ENCODE results near the gene TMEM38A.
"Not testable (repeated sequence)": the region's sequence is repeated elsewhere in the genome, so short reads cannot be mapped to it uniquely, and the experiment has no call there.

The TMEM38A gene

GRCh38 chr19:16679811-16680210 lies 18.9 kb downstream of the TMEM38A start:
- no peak for DNase-seq

GRCh38 chr19:16682539-16682938 lies 21.6 kb downstream of the TMEM38A start:
- DNase-seq: no peak

GRCh38 chr19:16684216-16684615 lies 23.3 kb downstream of the TMEM38A start:
- DNase-seq: no peak

- no peak for DNase-seq
These were observed 27.1 kb downstream of the TMEM38A start for GRCh38 chr19:16688084-16688483.

GRCh38 chr19:16698914-16699313 lies 38.0 kb downstream of the TMEM38A start:
- no peak for DNase-seq

- no peak for DNase-seq
These were observed 41.2 kb downstream of the TMEM38A start for GRCh38 chr19:16702123-16702522.

GRCh38 chr19:16703677-16704076 lies 42.7 kb downstream of the TMEM38A start:
- no peak for DNase-seq

GRCh38 chr19:16710870-16711269 lies 49.9 kb downstream of the TMEM38A start:
- not testable (repeated sequence) for DNase-seq

- not testable (repeated sequence) for DNase-seq
These were observed 51.4 kb downstream of the TMEM38A start for GRCh38 chr19:16712295-16712694.

GRCh38 chr19:16714702-16715287 lies 53.9 kb downstream of the TMEM38A start:
- DNase-seq: no peak

GRCh38 chr19:16715611-16716010 lies 54.7 kb downstream of the TMEM38A start:
- DNase-seq: no peak

- no peak for DNase-seq
These were observed 60.1 kb downstream of the TMEM38A start for GRCh38 chr19:16721051-16721450.

- DNase-seq: no peak
These were observed 61.7 kb downstream of the TMEM38A start for GRCh38 chr19:16722591-16722990.

- no peak for DNase-seq
These were observed 66.0 kb downstream of the TMEM38A start for GRCh38 chr19:16726916-16727315.

GRCh38 chr19:16735650-16736266 lies 74.8 kb downstream of the TMEM38A start:
- DNase-seq: not testable (repeated sequence)

- no peak for DNase-seq
These were observed 75.8 kb downstream of the TMEM38A start for GRCh38 chr19:16736709-16737108.

- no peak for DNase-seq
These were observed 77.0 kb downstream of the TMEM38A start for GRCh38 chr19:16737911-16738310.

- no peak for DNase-seq
These were observed 78.6 kb downstream of the TMEM38A start for GRCh38 chr19:16739546-16739945.

All from activated gamma-delta T cell (primary cell).